Breast epithelium (tissue), 3 donors: ENCODE results near the gene NMD3.

ENCODE experiments used
- POLR2A ChIP-seq: fragments of 450-650 bp; IDR thresholded peaks from one replicate; pipeline ENCODE4 v1.6.1; 2016; ENCODE audit warnings: antibody characterized with exemption, mild to moderate bottlenecking, moderate library complexity
- POLR2AphosphoS5 ChIP-seq, 3 donors: sonication (generic); formaldehyde crosslinking; IDR thresholded peaks; one replicate each; pipeline ENCODE4 v1.6.1; 2017; ENCODE audit warnings: antibody characterized with exemption in 3 of 3
- TF ChIP-seq, protein P1 (sequence below), 3 donors: fragments of 450-650 bp; IDR thresholded peaks; one replicate each; pipeline ENCODE4 v1.5.1; 2016 to 2017; ENCODE audit warnings: antibody characterized with exemption in 3 of 3, mild to moderate bottlenecking in 3 of 3, moderate library complexity in 3 of 3

DNA sequence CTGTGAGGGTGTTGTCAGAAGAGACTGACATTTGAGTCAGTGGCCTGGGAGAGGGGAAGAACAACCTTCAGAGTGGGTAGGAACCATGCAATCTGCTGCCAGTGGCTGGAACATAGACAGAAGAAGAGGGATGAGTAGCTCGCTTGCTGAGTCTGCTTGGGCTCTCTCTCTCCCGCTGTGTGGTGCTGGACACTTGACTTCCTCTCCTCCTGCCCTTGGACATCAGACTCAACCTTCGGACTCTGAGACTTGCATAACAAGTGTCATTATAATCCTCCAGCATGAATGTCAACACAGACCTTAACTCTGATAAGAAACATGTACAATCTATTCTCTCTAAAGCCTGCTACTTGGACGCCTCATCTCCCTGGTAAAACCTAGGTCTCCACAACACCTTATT lies 5.9 kb upstream of the NMD3 start:
- no peak for TF ChIP-seq POLR2A
- TF ChIP-seq, protein P1, sequence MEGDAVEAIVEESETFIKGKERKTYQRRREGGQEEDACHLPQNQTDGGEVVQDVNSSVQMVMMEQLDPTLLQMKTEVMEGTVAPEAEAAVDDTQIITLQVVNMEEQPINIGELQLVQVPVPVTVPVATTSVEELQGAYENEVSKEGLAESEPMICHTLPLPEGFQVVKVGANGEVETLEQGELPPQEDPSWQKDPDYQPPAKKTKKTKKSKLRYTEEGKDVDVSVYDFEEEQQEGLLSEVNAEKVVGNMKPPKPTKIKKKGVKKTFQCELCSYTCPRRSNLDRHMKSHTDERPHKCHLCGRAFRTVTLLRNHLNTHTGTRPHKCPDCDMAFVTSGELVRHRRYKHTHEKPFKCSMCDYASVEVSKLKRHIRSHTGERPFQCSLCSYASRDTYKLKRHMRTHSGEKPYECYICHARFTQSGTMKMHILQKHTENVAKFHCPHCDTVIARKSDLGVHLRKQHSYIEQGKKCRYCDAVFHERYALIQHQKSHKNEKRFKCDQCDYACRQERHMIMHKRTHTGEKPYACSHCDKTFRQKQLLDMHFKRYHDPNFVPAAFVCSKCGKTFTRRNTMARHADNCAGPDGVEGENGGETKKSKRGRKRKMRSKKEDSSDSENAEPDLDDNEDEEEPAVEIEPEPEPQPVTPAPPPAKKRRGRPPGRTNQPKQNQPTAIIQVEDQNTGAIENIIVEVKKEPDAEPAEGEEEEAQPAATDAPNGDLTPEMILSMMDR (IDR thresholded peaks at IDR 0.05): no peak
- no peak for TF ChIP-seq POLR2AphosphoS5 (IDR thresholded peaks at IDR 0.05)
